GM23248 (cell line): ENCODE measurements around the gene BIK. TPM values are rescaled to one million over a fixed set of nuclear protein-coding genes. Genes with fewer than 3 reads are reported as not detected.
A peak's percentile ranks its signal among the peaks of the same experiment; 100 is the strongest.

Source experiments
- DNase-seq: peaks from one replicate; pipeline ENCODE4 v3.0.0-alpha.2; 2015
- H2AFZ ChIP-seq: fragments of 200-600 bp; sonication (generic); 2 replicates; pipeline ENCODE4 v1.6.1; 2016; ENCODE audit warnings: antibody characterized with exemption
- H3F3A ChIP-seq: fragments of 200-600 bp; sonication (generic); 2 replicates; pipeline ENCODE4 v1.6.1; 2016; ENCODE audit warnings: mild to moderate bottlenecking, antibody characterized with exemption, mixed run types; ENCODE audit not compliant: insufficient read depth
- H3K27ac ChIP-seq: fragments of 200-600 bp; sonication (generic); 2 replicates; pipeline ENCODE4 v1.5.1; 2016; ENCODE audit warnings: mild to moderate bottlenecking
- H3K27me3 ChIP-seq: fragments of 200-600 bp; sonication (generic); replicated peaks from 2 replicates; pipeline ENCODE4 v1.6.1; 2016; ENCODE audit warnings: mild to moderate bottlenecking; ENCODE audit not compliant: insufficient read depth
- H3K36me3 ChIP-seq: fragments of 200-600 bp; sonication (generic); 2 replicates; pipeline ENCODE4 v1.6.1; 2016; ENCODE audit warnings: low read depth, mild to moderate bottlenecking
- H3K4me1 ChIP-seq: fragments of 200-600 bp; sonication (generic); 2 replicates; pipeline ENCODE4 v1.6.1; 2016; ENCODE audit warnings: mild to moderate bottlenecking; ENCODE audit not compliant: insufficient read depth
- H3K4me2 ChIP-seq: fragments of 200-600 bp; sonication (generic); one replicate; pipeline ENCODE4 v1.6.1; 2016; ENCODE audit warnings: mild to moderate bottlenecking; ENCODE audit not compliant: unreplicated experiment
- H3K4me3 ChIP-seq: fragments of 200-600 bp; sonication (generic); 2 replicates; pipeline ENCODE4 v1.5.1; 2016; ENCODE audit warnings: mild to moderate bottlenecking
- H3K79me2 ChIP-seq: fragments of 200-600 bp; sonication (generic); 2 replicates; pipeline ENCODE4 v1.6.1; 2016; ENCODE audit warnings: mild to moderate bottlenecking; ENCODE audit not compliant: insufficient read depth
- H3K9ac ChIP-seq: fragments of 200-600 bp; sonication (generic); 2 replicates; pipeline ENCODE4 v1.6.1; 2016; ENCODE audit warnings: mild to moderate bottlenecking
- H3K9me2 ChIP-seq: fragments of 200-600 bp; sonication (generic); 2 replicates; pipeline ENCODE4 v1.6.1; 2016; ENCODE audit warnings: mixed run types, mild to moderate bottlenecking, moderate library complexity; ENCODE audit not compliant: insufficient read depth
- H3K9me3 ChIP-seq: fragments of 200-600 bp; sonication (generic); one replicate; pipeline ENCODE4 v1.6.1; 2017; ENCODE audit warnings: low read depth
- H4K20me1 ChIP-seq: fragments of 200-600 bp; sonication (generic); 2 replicates; pipeline ENCODE4 v1.6.0; 2016; ENCODE audit not compliant: insufficient read depth
- EZH2 ChIP-seq: fragments of 200-600 bp; sonication (generic); IDR thresholded peaks from 2 replicates; pipeline ENCODE4 v1.6.1; 2018; ENCODE audit warnings: antibody characterized with exemption, mild to moderate bottlenecking; ENCODE audit not compliant: insufficient read depth, poor library complexity, severe bottlenecking
- EZH2phosphoT487 ChIP-seq: fragments of 200-600 bp; sonication (generic); IDR thresholded peaks from 2 replicates; pipeline ENCODE4 v1.6.1; 2018; ENCODE audit warnings: antibody characterized with exemption, moderate library complexity, mild to moderate bottlenecking, low read depth; ENCODE audit not compliant: insufficient read depth
- WGBS, 2 experiments: methylation state at CpG; one replicate each; pipeline ENCODE4 v1.1.6; 2015 to 2017; ENCODE audit warnings: low lambda C conversion rate in 2 of 2, low coverage in 1 of 2; ENCODE audit errors: missing lambda C conversion rate in 2 of 2; 5-methylcytosine and 5-hydroxymethylcytosine counted together
- in situ Hi-C: fragments of 300-500 bp; cut with MboI; formaldehyde crosslinking; loops from 2 replicates; pipeline ENCODE4 v1.15.0; 2020
- polyA plus RNA-seq: library from polyadenylated mRNA; unstranded; fragments of >200 nt; fragmentation: Nextera tagmentation; extraction: Ambion mirVana; gene quantifications from 2 replicates; pipeline ENCODE4 v1.2.1, GENCODE V29; 2016
- total RNA-seq: library from RNA; depleted of rRNA; stranded (reverse); fragments of >200 nt; shearing (Covaris generic); gene quantifications from 2 replicates; pipeline ENCODE4 v1.2.3, GENCODE V29; 2014

The BIK gene
- total and polyA plus RNA-seq, 2 experiments from 2014 or later = not detected

DNA sequence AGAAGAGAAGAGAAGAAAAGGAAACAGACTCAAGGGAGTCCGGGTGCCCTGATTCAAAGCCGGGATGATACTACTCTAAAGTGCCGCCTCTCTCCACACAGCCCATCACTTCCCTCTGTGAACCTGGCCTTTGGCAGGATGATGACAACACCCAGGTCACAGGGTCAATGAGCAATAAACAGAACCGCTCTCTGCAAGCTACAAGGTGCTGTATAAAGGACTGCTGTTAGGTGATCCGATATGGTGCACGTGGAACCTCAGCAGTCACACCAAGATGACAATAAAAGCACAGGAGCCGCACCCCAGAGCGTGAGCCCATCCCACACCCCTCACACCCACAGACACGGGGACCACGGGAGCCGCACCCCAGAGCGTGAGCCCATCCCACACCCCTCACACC lies 32.0 kb upstream of the BIK start:
- no peak overlapping the region for H2AFZ ChIP-seq
- no peaks in the 10 kb centered on the region for H3K9me2 ChIP-seq
- H3K79me2 ChIP-seq = no peaks in the 10 kb centered on the region
- no peak overlapping the region for H3K4me2 ChIP-seq
- in situ Hi-C loops = no loop called here
- no peak for DNase-seq
- no peaks in the 10 kb centered on the region for H4K20me1 ChIP-seq
- H3K36me3 ChIP-seq = no peaks in the 10 kb centered on the region
- 95 to 99% methylated on average over 7 to 12 of the region's 12 CpGs for WGBS, 2 experiments
- no peak for TF ChIP-seq EZH2phosphoT487
- no peak for TF ChIP-seq EZH2
- H3K9me3 ChIP-seq = no peaks in the 10 kb centered on the region
- no peak overlapping the region for H3K4me3 ChIP-seq
- H3K27me3 ChIP-seq = no peaks in the 10 kb centered on the region
- H3K4me1 ChIP-seq = no peaks in the 10 kb centered on the region
- no peak overlapping the region for H3K9ac ChIP-seq
- H3F3A ChIP-seq = no peaks in the 10 kb centered on the region
- H3K27ac ChIP-seq = no peak overlapping the region

DNA sequence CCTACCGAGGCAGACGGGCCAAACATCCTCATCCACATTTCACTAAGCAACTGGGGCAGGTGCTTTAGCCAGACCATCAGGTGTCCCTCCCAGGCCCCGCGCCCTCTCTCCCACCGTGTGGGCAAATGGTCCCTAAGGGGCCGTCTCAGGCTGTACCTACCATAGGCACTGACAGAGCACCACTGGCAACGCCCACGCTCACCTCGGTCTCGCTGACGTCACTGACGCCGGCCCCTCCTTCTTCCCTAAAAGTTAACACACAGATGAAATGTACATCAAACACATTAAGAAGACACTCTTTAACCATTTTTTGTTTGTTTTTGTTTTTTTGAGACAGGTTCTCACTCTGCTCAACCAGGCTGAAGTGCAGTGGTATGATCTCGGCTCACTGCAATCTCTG lies 30.8 kb upstream of the BIK start:
- Histone ChIP-seq H3K4me3 (no peak overlapping the region), H3K4me2 (no peak overlapping the region), H3F3A (no peaks in the 10 kb centered on the region), H2AFZ (no peak overlapping the region), H3K9me2 (no peaks in the 10 kb centered on the region), H3K27me3 (no peaks in the 10 kb centered on the region), H3K27ac (no peak overlapping the region), H3K36me3 (no peaks in the 10 kb centered on the region), H4K20me1 (no peaks in the 10 kb centered on the region), H3K4me1 (no peaks in the 10 kb centered on the region), H3K79me2 (no peaks in the 10 kb centered on the region), H3K9me3 (no peaks in the 10 kb centered on the region), H3K9ac (no peak overlapping the region)
- TF ChIP-seq EZH2phosphoT487 (no peak), EZH2 (no peak)
- 95 to 96% methylated on average over 14 of the region's 14 CpGs for WGBS, 2 experiments
- in situ Hi-C loops = no loop called here
- no peak for DNase-seq

DNA sequence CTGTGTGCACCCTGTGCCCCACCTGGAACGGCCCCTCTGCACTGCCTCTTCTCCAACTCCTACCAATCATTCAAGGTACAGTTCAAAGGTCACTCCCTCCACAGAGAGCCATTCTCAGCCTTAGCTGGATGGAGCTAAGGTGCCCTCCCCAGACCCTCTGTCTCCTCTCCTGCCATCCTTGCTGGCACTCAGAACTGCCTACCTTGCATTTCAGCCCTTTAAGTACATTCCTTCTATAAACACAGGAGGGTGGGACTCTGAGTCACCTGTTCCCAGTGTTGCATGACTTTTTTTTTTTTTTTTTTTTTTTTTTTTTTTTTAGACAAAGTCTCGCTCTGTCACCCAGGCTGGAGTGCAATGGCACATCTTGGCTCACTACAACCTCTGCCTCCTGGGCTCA lies 29.9 kb upstream of the BIK start:
- Histone ChIP-seq H3K4me2 (no peak overlapping the region), H2AFZ (no peak overlapping the region), H3K79me2 (no peaks in the 10 kb centered on the region), H3K9ac (no peak overlapping the region), H3K4me1 (no peaks in the 10 kb centered on the region), H3K9me3 (no peaks in the 10 kb centered on the region), H3K4me3 (no peak overlapping the region), H4K20me1 (no peaks in the 10 kb centered on the region), H3K27ac (no peak overlapping the region), H3K27me3 (no peaks in the 10 kb centered on the region), H3K9me2 (no peaks in the 10 kb centered on the region), H3F3A (no peaks in the 10 kb centered on the region), H3K36me3 (no peaks in the 10 kb centered on the region)
- in situ Hi-C loops = no loop called here
- no peak for TF ChIP-seq EZH2
- no peak for TF ChIP-seq EZH2phosphoT487
- WGBS, 2 experiments = 89 to 100% methylated on average over 2 of the region's 2 CpGs
- DNase-seq = peak; percentile 35

DNA sequence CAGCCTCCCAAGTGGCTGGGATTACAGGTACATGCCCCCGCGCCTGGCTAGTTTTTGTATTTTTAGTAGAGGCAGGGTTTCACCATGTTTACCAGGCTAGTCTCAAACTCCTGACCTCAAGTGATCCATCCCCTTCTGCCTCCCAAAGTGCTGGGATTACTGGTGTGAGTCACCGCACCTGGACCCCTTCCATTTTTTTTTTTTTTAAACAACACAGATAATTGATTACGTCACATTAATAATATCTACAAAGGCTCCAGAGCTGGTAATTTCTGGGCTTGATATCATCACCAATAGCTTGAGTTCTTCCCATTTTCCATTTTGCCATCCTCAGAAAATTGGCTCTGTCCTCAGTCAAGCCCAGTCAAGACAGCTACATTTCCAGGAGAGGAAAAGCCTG lies 28.6 kb upstream of the BIK start:
- H3F3A ChIP-seq = no peaks in the 10 kb centered on the region
- in situ Hi-C loops = no loop called here

More for the DNA sequence above, 28.6 kb upstream of the BIK start:
- H2AFZ ChIP-seq = no peak overlapping the region
- 85 to 88% methylated on average over 4 of the region's 4 CpGs for WGBS, 2 experiments
- no peaks in the 10 kb centered on the region for H3K9me2 ChIP-seq
- H3K9ac ChIP-seq = no peak overlapping the region
- TF ChIP-seq EZH2phosphoT487 (no peak), EZH2 (no peak)
- no peaks in the 10 kb centered on the region for H3K27me3 ChIP-seq
- H3K4me3 ChIP-seq = no peak overlapping the region
- no peak overlapping the region for H3K27ac ChIP-seq
- no peaks in the 10 kb centered on the region for H3K36me3 ChIP-seq
- H3K79me2 ChIP-seq = no peaks in the 10 kb centered on the region
- DNase-seq = peak; percentile 36
- no peaks in the 10 kb centered on the region for H3K4me1 ChIP-seq
- no peaks in the 10 kb centered on the region for H4K20me1 ChIP-seq
- H3K9me3 ChIP-seq = no peaks in the 10 kb centered on the region
- no peak overlapping the region for H3K4me2 ChIP-seq
